ENCODE data around the gene CWC22.

CWC22 gene

GRCh38 chr2:179981085-179981484, 26.0 kb downstream of the CWC22 start:
- TF ChIP-seq CTCF (IDR thresholded peaks at IDR 0.05): no peak
- no peak overlapping the region for H3K4me2 ChIP-seq (ENCODE audit: low read length)
- H3K9me3 ChIP-seq (ENCODE audit: control insufficient read depth, low read length): no peaks in the 10 kb centered on the region
- H3K4me3 ChIP-seq (ENCODE audit: low read depth, low read length): no peak overlapping the region
- H2AFZ ChIP-seq: no peak overlapping the region
- H3K36me3 ChIP-seq (ENCODE audit: control insufficient read depth, insufficient read depth, low read length): no peaks in the 10 kb centered on the region
- no peaks in the 10 kb centered on the region for H3K79me2 ChIP-seq
- no peak overlapping the region for H3K9ac ChIP-seq
- no peaks in the 10 kb centered on the region for H3K27me3 ChIP-seq (ENCODE audit: control insufficient read depth, insufficient read depth, low read length)
- H3K4me1 ChIP-seq: no peaks in the 10 kb centered on the region
- no peak overlapping the region for H3K27ac ChIP-seq

- no peak overlapping the region for H3K9ac ChIP-seq
- H3K4me2 ChIP-seq (ENCODE audit: low read length): no peak overlapping the region
- H3K27ac ChIP-seq: no peak overlapping the region
- no peaks in the 10 kb centered on the region for H3K27me3 ChIP-seq (ENCODE audit: control insufficient read depth, insufficient read depth, low read length)
- no peak for TF ChIP-seq CTCF (IDR thresholded peaks at IDR 0.05)
- H2AFZ ChIP-seq: no peak overlapping the region
- no peaks in the 10 kb centered on the region for H3K36me3 ChIP-seq (ENCODE audit: control insufficient read depth, insufficient read depth, low read length)
- no peaks in the 10 kb centered on the region for H3K9me3 ChIP-seq (ENCODE audit: control insufficient read depth, low read length)
- no peaks in the 10 kb centered on the region for H3K79me2 ChIP-seq
- no peaks in the 10 kb centered on the region for H3K4me1 ChIP-seq
- no peak overlapping the region for H3K4me3 ChIP-seq (ENCODE audit: low read depth, low read length)
These were observed 32.3 kb downstream of the CWC22 start for GRCh38 chr2:179974761-179975160.

- no peaks in the 10 kb centered on the region for H3K4me1 ChIP-seq
- H3K4me3 ChIP-seq (ENCODE audit: low read depth, low read length): no peak overlapping the region
- H3K36me3 ChIP-seq (ENCODE audit: control insufficient read depth, insufficient read depth, low read length): no peaks in the 10 kb centered on the region
- H3K79me2 ChIP-seq: no peaks in the 10 kb centered on the region
- no peak for TF ChIP-seq CTCF (IDR thresholded peaks at IDR 0.05)
- H3K4me2 ChIP-seq (ENCODE audit: low read length): no peak overlapping the region
- H3K9me3 ChIP-seq (ENCODE audit: control insufficient read depth, low read length): no peaks in the 10 kb centered on the region
- no peak overlapping the region for H2AFZ ChIP-seq
- H3K27me3 ChIP-seq (ENCODE audit: control insufficient read depth, insufficient read depth, low read length): no peaks in the 10 kb centered on the region
- H3K27ac ChIP-seq: no peak overlapping the region
- H3K9ac ChIP-seq: no peak overlapping the region
These were observed 40.2 kb downstream of the CWC22 start for GRCh38 chr2:179966778-179967394.

GRCh38 chr2:179965291-179966258, 41.5 kb downstream of the CWC22 start:
- H3K27me3 ChIP-seq (ENCODE audit: control insufficient read depth, insufficient read depth, low read length): no peaks in the 10 kb centered on the region
- no peak overlapping the region for H3K27ac ChIP-seq
- H3K9ac ChIP-seq: no peak overlapping the region
- no peaks in the 10 kb centered on the region for H3K36me3 ChIP-seq (ENCODE audit: control insufficient read depth, insufficient read depth, low read length)
- no peak overlapping the region for H3K4me3 ChIP-seq (ENCODE audit: low read depth, low read length)
- H3K9me3 ChIP-seq (ENCODE audit: control insufficient read depth, low read length): no peaks in the 10 kb centered on the region
- H3K79me2 ChIP-seq: no peaks in the 10 kb centered on the region
- no peak for TF ChIP-seq CTCF (IDR thresholded peaks at IDR 0.05)
- H2AFZ ChIP-seq: no peak overlapping the region
- no peaks in the 10 kb centered on the region for H3K4me1 ChIP-seq
- no peak overlapping the region for H3K4me2 ChIP-seq (ENCODE audit: low read length)

All from parathyroid adenoma (tissue), 2 donors.